ENCODE measurements around the gene FLNB.

GRCh38 chr3:58078610-58079009, 70.4 kb downstream of the FLNB start:
- no peak for TF ChIP-seq CTCF (IDR thresholded peaks at IDR 0.05; ENCODE audit: poor library complexity, severe bottlenecking)
- TF ChIP-seq POLR2AphosphoS5 (IDR thresholded peaks at IDR 0.05), result no peak
- no peak for TF ChIP-seq EP300 (conservative IDR thresholded peaks at IDR 0.05; ENCODE audit: poor library complexity, severe bottlenecking)
- no peak for TF ChIP-seq SMC3 (conservative IDR thresholded peaks at IDR 0.05; ENCODE audit: poor library complexity)
- no peak for TF ChIP-seq REST (IDR thresholded peaks at IDR 0.05; ENCODE audit: borderline replicate concordance)
- no peak for TF ChIP-seq TAF1 (IDR thresholded peaks at IDR 0.05; ENCODE audit: low read depth)
